ENCODE measurements around the gene ZPR1. TPM values are rescaled to one million over a fixed set of nuclear protein-coding genes. Genes with fewer than 3 reads are reported as not detected.

ZPR1 gene
- total and polyA plus RNA-seq, 9 donors: 33.8 to 44.4 (median 36.4) TPM

DNA sequence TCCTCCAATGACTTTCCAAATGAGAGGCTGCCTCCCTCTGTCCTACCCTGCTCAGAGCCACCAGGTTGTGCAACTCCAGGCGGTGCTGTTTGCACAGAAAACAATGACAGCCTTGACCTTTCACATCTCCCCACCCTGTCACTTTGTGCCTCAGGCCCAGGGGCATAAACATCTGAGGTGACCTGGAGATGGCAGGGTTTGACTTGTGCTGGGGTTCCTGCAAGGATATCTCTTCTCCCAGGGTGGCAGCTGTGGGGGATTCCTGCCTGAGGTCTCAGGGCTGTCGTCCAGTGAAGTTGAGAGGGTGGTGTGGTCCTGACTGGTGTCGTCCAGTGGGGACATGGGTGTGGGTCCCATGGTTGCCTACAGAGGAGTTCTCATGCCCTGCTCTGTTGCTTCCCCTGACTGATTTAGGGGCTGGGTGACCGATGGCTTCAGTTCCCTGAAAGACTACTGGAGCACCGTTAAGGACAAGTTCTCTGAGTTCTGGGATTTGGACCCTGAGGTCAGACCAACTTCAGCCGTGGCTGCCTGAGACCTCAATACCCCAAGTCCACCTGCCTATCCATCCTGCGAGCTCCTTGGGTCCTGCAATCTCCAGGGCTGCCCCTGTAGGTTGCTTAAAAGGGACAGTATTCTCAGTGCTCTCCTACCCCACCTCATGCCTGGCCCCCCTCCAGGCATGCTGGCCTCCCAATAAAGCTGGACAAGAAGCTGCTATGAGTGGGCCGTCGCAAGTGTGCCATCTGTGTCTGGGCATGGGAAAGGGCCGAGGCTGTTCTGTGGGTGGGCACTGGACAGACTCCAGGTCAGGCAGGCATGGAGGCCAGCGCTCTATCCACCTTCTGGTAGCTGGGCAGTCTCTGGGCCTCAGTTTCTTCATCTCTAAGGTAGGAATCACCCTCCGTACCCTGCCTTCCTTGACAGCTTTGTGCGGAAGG, 44.8 kb upstream of the ZPR1 start:
- DNase-seq: no peak
- peaks cover 22% of the 10 kb centered on the region for H3K4me1 ChIP-seq (ENCODE audit: control insufficient read depth, insufficient read depth, low read length)
- WGBS (ENCODE audit: insufficient coverage): 80% methylated on average over 7 of the region's 13 CpGs
- no peak overlapping the region for H3K27ac ChIP-seq (ENCODE audit: low read length)
- H3K9me3 ChIP-seq (replicated peaks; ENCODE audit: control insufficient read depth, low read depth, low read length): no peaks in the 10 kb centered on the region
- no peak overlapping the region for H3K4me3 ChIP-seq (ENCODE audit: low read length)
- no peaks in the 10 kb centered on the region for H3K27me3 ChIP-seq (ENCODE audit: control insufficient read depth, insufficient read depth, low read length)
- no peaks in the 10 kb centered on the region for H3K36me3 ChIP-seq (ENCODE audit: control insufficient read depth, insufficient read depth, low read length)

DNA sequence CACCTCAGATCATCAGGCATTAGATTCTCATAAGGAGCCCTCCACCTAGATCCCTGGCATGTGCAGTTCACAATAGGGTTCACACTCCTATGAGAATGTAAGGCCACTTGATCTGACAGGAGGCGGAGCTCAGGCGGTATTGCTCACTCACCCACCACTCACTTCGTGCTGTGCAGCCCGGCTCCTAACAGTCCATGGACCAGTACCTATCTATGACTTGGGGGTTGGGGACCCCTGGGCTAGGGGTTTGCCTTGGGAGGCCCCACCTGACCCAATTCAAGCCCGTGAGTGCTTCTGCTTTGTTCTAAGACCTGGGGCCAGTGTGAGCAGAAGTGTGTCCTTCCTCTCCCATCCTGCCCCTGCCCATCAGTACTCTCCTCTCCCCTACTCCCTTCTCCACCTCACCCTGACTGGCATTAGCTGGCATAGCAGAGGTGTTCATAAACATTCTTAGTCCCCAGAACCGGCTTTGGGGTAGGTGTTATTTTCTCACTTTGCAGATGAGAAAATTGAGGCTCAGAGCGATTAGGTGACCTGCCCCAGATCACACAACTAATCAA, 44.0 kb upstream of the ZPR1 start:
- H3K27ac ChIP-seq (ENCODE audit: low read length): no peak overlapping the region
- no peaks in the 10 kb centered on the region for H3K36me3 ChIP-seq (ENCODE audit: control insufficient read depth, insufficient read depth, low read length)
- 95% methylated on average over 2 of the region's 7 CpGs for WGBS (ENCODE audit: insufficient coverage)
- no peak for DNase-seq
- no peaks in the 10 kb centered on the region for H3K27me3 ChIP-seq (ENCODE audit: control insufficient read depth, insufficient read depth, low read length)
- no peaks in the 10 kb centered on the region for H3K9me3 ChIP-seq (replicated peaks; ENCODE audit: control insufficient read depth, low read depth, low read length)
- H3K4me3 ChIP-seq (ENCODE audit: low read length): no peak overlapping the region
- H3K4me1 ChIP-seq (ENCODE audit: control insufficient read depth, insufficient read depth, low read length): peaks cover 22% of the 10 kb centered on the region

DNA sequence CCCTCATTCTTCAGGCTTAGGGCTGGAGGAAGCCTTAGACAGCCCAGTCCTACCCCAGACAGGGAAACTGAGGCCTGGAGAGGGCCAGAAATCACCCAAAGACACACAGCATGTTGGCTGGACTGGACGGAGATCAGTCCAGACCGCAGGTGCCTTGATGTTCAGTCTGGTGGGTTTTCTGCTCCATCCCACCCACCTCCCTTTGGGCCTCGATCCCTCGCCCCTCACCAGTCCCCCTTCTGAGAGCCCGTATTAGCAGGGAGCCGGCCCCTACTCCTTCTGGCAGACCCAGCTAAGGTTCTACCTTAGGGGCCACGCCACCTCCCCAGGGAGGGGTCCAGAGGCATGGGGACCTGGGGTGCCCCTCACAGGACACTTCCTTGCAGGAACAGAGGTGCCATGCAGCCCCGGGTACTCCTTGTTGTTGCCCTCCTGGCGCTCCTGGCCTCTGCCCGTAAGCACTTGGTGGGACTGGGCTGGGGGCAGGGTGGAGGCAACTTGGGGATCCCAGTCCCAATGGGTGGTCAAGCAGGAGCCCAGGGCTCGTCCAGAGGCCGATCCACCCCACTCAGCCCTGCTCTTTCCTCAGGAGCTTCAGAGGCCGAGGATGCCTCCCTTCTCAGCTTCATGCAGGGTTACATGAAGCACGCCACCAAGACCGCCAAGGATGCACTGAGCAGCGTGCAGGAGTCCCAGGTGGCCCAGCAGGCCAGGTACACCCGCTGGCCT, 42.5 kb upstream of the ZPR1 start:
- H3K4me1 ChIP-seq (ENCODE audit: control insufficient read depth, insufficient read depth, low read length): peaks cover 11% of the 10 kb centered on the region
- no peaks in the 10 kb centered on the region for H3K36me3 ChIP-seq (ENCODE audit: control insufficient read depth, insufficient read depth, low read length)
- H3K27ac ChIP-seq (ENCODE audit: low read length): no peak overlapping the region
- no peaks in the 10 kb centered on the region for H3K27me3 ChIP-seq (ENCODE audit: control insufficient read depth, insufficient read depth, low read length)
- no peaks in the 10 kb centered on the region for H3K9me3 ChIP-seq (replicated peaks; ENCODE audit: control insufficient read depth, low read depth, low read length)
- WGBS (ENCODE audit: insufficient coverage): 92% methylated on average over 13 of the region's 17 CpGs
- no peak overlapping the region for H3K4me3 ChIP-seq (ENCODE audit: low read length)
- DNase-seq: no peak

DNA sequence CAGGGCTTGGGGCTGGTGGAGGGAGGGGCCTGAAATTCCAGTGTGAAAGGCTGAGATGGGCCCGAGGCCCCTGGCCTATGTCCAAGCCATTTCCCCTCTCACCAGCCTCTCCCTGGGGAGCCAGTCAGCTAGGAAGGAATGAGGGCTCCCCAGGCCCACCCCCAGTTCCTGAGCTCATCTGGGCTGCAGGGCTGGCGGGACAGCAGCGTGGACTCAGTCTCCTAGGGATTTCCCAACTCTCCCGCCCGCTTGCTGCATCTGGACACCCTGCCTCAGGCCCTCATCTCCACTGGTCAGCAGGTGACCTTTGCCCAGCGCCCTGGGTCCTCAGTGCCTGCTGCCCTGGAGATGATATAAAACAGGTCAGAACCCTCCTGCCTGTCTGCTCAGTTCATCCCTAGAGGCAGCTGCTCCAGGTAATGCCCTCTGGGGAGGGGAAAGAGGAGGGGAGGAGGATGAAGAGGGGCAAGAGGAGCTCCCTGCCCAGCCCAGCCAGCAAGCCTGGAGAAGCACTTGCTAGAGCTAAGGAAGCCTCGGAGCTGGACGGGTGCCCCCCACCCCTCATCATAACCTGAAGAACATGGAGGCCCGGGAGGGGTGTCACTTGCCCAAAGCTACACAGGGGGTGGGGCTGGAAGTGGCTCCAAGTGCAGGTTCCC, 41.8 kb upstream of the ZPR1 start, which contains the start of gene APOC3:
Gene APOC3 (plus strand): TSS at position 383 of the 659 bp plus-strand sequence. CDS start 676 bp downstream, outside the sequence.
- Histone ChIP-seq H3K27ac (ENCODE audit: low read length) (no peak within 1 kb of the TSS), H3K4me3 (ENCODE audit: low read length) (no peak within 1 kb of the TSS), H3K4me1 (ENCODE audit: control insufficient read depth, insufficient read depth, low read length) (peaks cover 4% of the 10 kb centered on the region), H3K27me3 (ENCODE audit: control insufficient read depth, insufficient read depth, low read length) (no peaks in the 10 kb centered on the region), H3K9me3 (replicated peaks; ENCODE audit: control insufficient read depth, low read depth, low read length) (no peaks in the 10 kb centered on the region), H3K36me3 (ENCODE audit: control insufficient read depth, insufficient read depth, low read length) (no peaks in the 10 kb centered on the region)
- WGBS (ENCODE audit: insufficient coverage): 73% methylated on average over 5 of the region's 9 CpGs
- no peak for DNase-seq

DNA sequence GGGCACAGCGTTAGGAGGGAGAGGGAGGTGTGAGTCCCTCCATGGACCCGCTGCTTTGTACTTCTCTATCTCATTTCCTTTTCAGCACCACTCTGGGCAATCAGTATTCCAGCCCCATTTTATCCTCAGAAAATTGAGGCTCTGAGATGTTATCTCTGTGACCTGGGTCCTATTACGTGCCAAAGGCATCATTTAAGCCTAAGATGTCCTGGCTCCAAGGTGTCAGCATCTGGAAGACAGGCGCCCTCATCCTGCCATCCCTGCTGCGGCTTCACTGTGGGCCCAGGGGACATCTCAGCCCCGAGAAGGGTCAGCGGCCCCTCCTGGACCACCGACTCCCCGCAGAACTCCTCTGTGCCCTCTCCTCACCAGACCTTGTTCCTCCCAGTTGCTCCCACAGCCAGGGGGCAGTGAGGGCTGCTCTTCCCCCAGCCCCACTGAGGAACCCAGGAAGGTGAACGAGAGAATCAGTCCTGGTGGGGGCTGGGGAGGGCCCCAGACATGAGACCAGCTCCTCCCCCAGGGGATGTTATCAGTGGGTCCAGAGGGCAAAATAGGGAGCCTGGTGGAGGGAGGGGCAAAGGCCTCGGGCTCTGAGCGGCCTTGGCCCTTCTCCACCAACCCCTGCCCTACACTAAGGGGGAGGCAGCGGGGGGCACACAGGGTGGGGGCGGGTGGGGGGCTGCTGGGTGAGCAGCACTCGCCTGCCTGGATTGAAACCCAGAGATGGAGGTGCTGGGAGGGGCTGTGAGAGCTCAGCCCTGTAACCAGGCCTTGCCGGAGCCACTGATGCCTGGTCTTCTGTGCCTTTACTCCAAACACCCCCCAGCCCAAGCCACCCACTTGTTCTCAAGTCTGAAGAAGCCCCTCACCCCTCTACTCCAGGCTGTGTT, 41.1 kb upstream of the ZPR1 start:
- Histone ChIP-seq H3K9me3 (replicated peaks; ENCODE audit: control insufficient read depth, low read depth, low read length) (no peaks in the 10 kb centered on the region), H3K27me3 (ENCODE audit: control insufficient read depth, insufficient read depth, low read length) (no peaks in the 10 kb centered on the region), H3K4me1 (ENCODE audit: control insufficient read depth, insufficient read depth, low read length) (peaks cover 3% of the 10 kb centered on the region), H3K27ac (ENCODE audit: low read length) (no peak overlapping the region), H3K36me3 (ENCODE audit: control insufficient read depth, insufficient read depth, low read length) (no peaks in the 10 kb centered on the region), H3K4me3 (ENCODE audit: low read length) (no peak overlapping the region)
- no peak for DNase-seq
- WGBS (ENCODE audit: insufficient coverage): 44% methylated on average over 4 of the region's 16 CpGs

DNA sequence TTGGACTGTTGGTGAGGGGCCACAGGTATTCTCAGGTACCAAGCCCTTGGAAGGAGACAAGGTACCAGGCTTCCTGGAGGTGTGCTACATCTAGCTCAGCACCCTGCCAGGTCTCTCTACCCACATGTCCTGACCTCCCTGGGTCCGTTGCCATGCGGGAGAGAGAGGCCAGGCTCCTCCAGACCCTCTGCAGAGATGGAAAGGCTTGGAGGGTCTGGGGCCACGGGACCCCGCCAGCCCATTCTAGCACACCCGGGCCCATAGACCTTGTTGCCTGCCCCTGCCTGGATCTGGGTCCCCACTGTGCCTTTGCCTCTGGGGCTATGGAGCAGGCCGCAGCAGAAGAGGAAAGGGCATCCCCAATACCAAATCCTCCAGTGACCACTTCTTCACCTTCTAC, 39.6 kb upstream of the ZPR1 start:
- Histone ChIP-seq H3K36me3 (ENCODE audit: control insufficient read depth, insufficient read depth, low read length) (no peaks in the 10 kb centered on the region), H3K4me1 (ENCODE audit: control insufficient read depth, insufficient read depth, low read length) (peaks cover 3% of the 10 kb centered on the region), H3K4me3 (ENCODE audit: low read length) (no peak overlapping the region), H3K27ac (ENCODE audit: low read length) (no peak overlapping the region), H3K9me3 (replicated peaks; ENCODE audit: control insufficient read depth, low read depth, low read length) (no peaks in the 10 kb centered on the region), H3K27me3 (ENCODE audit: control insufficient read depth, insufficient read depth, low read length) (no peaks in the 10 kb centered on the region)
- no peak for DNase-seq
- WGBS (ENCODE audit: insufficient coverage): 87% methylated on average over 5 of the region's 6 CpGs

DNA sequence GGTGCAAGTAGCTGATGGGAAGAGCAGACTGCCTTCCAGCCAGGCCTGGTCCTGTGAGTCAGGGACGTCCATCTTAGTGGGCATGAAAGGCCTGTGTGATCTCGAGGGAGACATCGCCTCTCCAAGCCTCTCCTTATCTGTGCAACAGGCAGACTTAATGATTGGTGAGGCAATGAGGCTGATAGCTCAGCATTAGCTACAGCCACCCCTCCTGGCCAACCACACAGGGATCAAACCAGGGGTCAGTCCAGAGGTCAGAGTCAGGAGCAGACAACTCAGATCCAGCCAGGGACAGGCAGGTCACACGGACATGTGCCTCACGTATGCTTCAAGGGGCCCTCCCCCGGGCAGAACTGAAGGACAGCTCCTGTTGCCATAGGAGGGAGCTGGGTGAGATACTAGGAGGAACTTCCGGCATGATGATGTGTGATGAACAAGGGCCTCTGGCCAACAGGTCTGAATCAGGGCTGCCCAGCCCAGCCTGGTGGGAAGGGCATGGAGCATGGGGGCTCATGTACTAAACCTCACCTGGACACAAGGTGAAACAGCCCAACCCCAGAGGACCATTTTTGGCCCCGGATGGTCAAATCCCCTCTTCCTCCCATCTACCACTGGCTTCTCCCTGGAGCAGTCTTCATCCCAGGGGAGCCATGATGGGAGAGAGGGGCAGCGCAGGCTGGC, 39.1 kb upstream of the ZPR1 start:
- WGBS (ENCODE audit: insufficient coverage): 40% methylated on average over 8 of the region's 9 CpGs
- H3K27ac ChIP-seq (ENCODE audit: low read length): no peak overlapping the region

DNA sequence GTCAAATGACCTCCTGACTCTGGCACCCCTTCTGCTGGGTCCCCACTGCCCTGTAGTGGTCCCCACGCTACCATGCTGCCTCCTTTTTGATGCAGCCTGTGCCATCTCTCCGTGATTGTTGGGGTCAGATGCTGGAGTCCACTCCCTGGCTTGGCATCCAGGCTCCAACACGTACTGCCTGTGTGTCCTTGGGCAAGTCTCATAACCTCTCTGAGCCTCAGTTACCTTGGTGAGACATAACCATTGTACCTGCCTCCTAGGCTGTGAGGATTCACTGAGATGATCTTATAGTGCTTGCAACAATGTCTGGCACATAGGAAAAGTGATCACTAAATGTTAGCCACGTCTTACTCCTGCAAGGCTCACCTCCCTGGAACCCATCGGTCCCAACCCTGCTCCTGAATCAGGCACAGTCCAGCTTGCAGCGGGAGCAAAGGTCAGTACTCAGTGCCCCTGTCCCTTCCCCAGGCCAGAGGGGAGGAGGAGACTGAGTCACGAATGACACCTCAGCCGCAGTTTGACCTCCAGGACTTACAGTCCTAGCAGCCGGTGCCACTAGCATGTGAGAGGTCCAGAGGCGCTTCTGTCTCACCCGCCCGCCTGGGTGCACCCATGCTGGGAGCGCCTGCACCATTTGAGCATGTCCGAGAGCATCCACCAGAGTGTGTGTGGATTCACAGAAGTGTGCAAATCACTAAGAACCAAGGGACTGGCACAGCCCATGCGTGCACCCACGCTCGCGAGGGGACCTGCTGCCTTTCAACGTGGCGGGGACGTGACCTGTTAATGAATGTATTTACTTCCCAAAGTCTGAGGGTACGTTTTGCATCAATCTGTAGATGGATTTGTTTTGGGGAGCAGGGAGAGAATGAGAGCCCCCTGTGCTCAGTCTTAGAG, 38.3 kb upstream of the ZPR1 start:
- Histone ChIP-seq H3K9me3 (replicated peaks; ENCODE audit: control insufficient read depth, low read depth, low read length) (no peaks in the 10 kb centered on the region), H3K4me3 (ENCODE audit: low read length) (no peak overlapping the region), H3K27ac (ENCODE audit: low read length) (no peak overlapping the region), H3K27me3 (ENCODE audit: control insufficient read depth, insufficient read depth, low read length) (peaks cover 2% of the 10 kb centered on the region), H3K36me3 (ENCODE audit: control insufficient read depth, insufficient read depth, low read length) (no peaks in the 10 kb centered on the region), H3K4me1 (ENCODE audit: control insufficient read depth, insufficient read depth, low read length) (peaks cover 3% of the 10 kb centered on the region)
- no peak for DNase-seq
- 79% methylated on average over 22 of the region's 22 CpGs for WGBS (ENCODE audit: insufficient coverage)

More for the DNA sequence above, 39.1 kb upstream of the ZPR1 start:
- no peaks in the 10 kb centered on the region for H3K27me3 ChIP-seq (ENCODE audit: control insufficient read depth, insufficient read depth, low read length)
- H3K9me3 ChIP-seq (replicated peaks; ENCODE audit: control insufficient read depth, low read depth, low read length): no peaks in the 10 kb centered on the region
- peaks cover 3% of the 10 kb centered on the region for H3K4me1 ChIP-seq (ENCODE audit: control insufficient read depth, insufficient read depth, low read length)
- no peak overlapping the region for H3K4me3 ChIP-seq (ENCODE audit: low read length)
- no peaks in the 10 kb centered on the region for H3K36me3 ChIP-seq (ENCODE audit: control insufficient read depth, insufficient read depth, low read length)
- no peak for DNase-seq
